M059J (cell line): ENCODE data around the gene PAQR7. TPM values are rescaled to one million over a fixed set of nuclear protein-coding genes. Genes with fewer than 3 reads are reported as not detected.

Source experiments
- DNase-seq: peaks from one replicate; pipeline ENCODE4 v3.0.0-alpha.2; 2012; ENCODE audit warnings: low read depth
- total RNA-seq: library from RNA; depleted of rRNA; stranded (reverse); fragments of >200 nt; shearing (Covaris generic); gene quantifications from 2 replicates; pipeline ENCODE4 v1.2.3, GENCODE V29; 2014; rRNA removed

Gene PAQR7
- total RNA-seq, 1 experiment from 2014 or later: 6.8 TPM

DNA sequence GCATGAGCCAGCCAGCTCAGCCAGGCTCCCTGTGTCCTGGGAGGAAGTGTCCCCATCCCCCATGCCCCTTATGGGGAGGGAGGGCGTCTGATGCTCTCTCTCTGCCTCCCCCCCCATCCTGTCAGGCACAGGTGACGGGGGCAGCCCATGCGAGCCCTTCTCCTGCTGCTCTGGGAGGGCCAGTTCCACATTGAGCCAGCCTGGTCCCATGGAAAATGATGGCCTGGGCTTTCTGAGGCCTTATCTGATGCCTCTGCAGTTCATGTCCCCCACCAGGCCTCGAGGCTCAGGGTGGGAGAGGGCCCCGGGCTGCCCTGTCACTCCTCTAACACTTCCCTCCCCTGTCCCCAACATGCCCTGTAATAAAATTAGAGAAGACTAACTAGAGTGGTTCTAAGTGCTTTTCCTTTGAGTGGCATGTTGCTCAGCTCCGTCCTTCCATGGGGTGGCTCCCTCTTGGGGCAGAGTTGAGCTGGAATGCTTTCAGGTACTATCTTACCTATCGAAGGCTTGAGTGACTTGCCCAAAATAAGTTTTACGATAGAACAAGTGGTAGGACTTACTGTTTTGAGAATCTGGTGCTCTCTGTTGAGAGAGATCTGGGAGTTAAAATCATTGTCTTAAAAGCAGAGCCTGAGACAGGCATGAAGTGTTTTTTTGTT, 57.5 kb downstream of the PAQR7 start:
- no peak for DNase-seq

DNA sequence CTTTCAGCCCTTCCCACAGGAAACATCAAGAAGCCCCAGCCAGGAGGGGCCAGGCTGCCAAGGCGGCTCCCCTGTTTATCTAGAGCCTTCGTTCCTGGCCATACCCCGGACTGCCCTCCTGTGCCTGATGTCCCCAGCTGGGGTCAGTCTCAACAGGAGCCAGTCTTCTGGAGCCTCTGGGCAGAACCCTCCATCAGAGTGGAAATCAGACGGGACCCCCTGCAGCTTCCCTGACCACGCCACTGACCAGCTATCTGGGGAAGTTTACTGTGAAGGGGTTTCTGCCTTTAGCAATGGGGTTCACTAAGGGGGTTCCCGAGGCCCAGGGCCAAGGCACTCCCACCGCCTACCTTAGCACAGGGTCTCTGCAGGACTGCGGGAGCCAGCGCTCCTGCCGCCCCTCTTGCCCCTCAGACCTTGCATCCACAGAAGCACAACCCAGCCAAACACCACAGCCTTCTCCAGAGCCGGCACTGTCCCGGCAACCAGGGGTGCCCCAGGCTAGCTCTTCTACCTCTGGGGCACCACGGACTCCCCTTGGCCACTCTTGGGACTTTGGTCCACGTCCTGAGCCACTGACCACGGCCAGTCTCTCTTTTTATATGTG, 59.3 kb downstream of the PAQR7 start:
- DNase-seq: no peak

DNA sequence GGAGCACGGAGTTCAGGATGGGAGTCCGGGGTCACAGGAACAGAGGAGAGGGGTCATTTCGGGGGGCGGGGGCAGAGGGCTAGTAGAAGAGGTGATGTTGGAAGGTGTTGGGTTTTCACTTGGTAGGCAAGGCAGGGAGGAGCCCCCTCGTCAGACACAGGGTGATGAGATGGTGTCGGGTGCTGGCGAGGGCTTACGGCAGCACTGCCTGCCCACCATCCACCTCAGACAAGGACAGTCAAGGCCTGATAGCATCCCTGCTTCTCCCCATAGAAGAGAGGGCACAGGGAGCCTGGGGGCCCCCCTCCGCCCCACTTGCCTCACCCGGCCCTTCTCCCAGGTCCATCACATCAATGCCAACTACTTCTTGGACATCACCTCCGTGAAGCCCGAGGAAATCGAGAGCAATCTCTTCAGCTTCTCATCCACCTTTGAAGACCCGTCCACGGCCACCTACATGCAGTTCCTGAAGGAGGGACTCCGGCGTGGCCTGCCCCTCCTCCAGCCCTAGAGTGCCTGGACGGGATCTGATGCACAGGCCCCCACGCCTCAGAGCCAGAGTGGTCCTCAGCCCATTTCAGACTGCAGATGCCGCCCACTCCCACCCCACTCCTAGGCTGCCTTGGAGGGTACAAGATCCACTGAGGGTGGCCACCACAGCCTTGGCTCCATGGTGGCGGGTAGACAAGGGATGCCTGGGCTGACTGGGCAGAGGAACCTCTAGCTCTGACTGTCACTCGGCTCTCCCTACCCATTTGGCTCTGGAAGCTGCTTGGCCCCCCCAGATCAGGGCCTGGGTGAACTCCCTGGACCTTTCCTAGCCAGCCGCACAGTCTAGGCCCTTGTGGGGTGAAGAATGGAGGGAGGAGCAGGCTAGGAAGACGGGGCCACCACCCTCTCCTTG, 60.0 kb downstream of the PAQR7 start:
- DNase-seq: no peak

DNA sequence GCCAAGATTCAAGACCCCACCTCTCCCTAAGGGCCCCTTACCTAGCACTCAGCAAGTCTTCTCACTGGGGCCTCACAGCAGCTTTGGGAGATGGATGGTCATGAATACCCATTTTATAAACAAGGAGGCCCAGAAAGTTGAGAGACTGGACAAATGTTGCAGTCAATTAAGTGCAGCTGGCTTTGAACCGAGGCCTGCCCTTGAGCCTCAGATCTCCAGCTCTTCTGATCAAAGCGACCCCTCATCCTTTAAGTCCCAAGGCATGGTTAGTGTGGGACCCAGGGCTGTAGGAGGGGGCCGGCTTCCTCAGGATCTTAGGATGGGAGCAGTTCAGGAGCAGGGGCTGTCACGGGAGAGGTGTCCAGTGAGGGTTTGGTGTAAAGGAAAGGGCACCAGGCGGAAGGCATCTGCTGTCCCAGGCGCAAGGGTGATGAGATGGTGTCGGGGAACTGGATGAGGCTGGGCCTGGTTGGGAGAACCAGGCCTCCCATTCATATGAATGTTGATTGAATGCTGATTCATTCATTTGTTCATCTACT, 60.9 kb downstream of the PAQR7 start:
- DNase-seq: no peak

DNA sequence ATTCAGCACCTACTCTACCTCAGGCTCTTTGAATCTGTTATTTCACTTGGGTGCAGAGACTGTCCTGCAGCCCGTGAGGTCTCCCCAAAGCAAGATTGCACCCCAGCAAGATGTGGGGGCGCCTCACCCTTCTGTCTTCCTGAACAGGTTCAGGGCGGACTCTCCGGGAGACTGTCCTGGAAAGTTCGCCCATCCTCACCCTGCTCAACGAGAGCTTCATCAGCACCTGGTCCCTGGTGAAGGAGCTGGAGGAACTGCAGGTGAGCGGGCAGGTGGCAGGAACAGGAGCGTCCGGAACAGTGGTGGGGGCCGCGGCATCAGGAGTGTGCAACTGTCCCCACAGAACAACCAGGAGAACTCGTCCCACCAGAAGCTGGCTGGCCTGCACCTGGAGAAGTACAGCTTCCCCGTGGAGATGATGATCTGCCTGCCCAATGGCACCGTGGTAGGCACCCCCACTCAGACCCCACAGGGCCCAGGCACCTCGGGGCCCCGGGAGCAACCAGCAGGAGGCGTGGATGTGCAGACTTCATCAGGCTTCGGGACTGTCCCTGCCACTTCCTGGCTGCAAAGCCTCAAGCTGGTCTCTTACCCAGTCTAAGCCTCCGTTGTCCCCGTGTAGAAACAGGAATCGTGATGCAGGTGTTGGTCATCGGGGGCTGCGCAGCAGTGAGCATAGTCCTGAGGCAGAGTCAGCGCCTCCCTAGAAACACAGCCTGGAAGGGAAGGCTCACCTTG, 61.6 kb downstream of the PAQR7 start:
- DNase-seq: no peak

DNA sequence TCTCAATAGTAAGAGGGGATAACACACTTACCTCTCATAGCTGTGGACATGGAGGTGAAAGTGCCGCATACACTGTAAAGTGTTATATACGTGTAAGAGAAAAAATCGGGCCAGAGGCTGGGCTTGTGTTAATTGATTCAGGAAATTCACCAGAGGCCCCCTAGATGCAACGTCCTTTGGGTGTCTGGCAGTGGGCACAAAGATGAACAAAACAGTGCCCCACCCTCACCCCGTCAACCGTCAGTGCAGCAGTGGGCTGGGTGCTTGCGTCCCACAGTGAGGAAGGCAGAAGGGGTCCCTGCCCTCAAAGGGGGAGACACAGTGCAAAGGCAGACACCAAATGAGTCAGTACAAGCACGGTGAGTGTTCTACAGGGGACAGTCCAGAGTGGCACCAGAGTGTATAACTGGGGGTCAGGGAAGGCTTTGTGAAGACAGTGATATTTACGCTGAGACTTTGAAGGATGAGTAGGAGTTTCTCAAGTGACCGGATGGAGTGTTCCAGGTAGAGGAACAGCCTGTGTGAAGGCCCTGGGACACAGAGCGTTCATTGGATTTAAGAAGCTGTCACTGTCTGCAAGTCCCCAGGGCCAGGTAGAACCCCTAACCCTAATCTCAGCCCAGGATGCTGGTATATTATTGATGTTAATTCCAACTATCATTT, 62.3 kb downstream of the PAQR7 start:
- no peak for DNase-seq

Other genes with a start within 250 kb of the PAQR7 start
- 35.6 and 62.9 TPM in 2 replicates for gene SELENON, start 75.5 kb downstream of the PAQR7 start, total RNA-seq
- 45.0 and 45.6 TPM in 2 replicates for gene MTFR1L, start 55.8 kb downstream of the PAQR7 start, total RNA-seq
- 7.1 and 9.1 TPM in 2 replicates for gene AUNIP, start 16.3 kb downstream of the PAQR7 start, total RNA-seq
- gene STMN1, start 30.7 kb upstream of the PAQR7 start, total RNA-seq: 377 and 462 TPM in 2 replicates
- 5.1 and 7.5 TPM in 2 replicates for gene PAFAH2, start 122.4 kb upstream of the PAQR7 start, total RNA-seq
- gene EXTL1, start 146.1 kb upstream of the PAQR7 start, total RNA-seq: 0.34 TPM in 1 of 2 replicates, not detected in the other
- 0.52 and 1.8 TPM in 2 replicates for gene SLC30A2, start 170.4 kb upstream of the PAQR7 start, total RNA-seq
- 0.07 TPM in 1 of 2 replicates, not detected in the other for gene TRIM63, start 191.9 kb upstream of the PAQR7 start, total RNA-seq
- gene PDIK1L, start 236.1 kb upstream of the PAQR7 start, total RNA-seq: 9.0 and 9.3 TPM in 2 replicates